ENCODE results near the gene PGPEP1.

Gene PGPEP1, protein sequence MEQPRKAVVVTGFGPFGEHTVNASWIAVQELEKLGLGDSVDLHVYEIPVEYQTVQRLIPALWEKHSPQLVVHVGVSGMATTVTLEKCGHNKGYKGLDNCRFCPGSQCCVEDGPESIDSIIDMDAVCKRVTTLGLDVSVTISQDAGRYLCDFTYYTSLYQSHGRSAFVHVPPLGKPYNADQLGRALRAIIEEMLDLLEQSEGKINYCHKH

DNA sequence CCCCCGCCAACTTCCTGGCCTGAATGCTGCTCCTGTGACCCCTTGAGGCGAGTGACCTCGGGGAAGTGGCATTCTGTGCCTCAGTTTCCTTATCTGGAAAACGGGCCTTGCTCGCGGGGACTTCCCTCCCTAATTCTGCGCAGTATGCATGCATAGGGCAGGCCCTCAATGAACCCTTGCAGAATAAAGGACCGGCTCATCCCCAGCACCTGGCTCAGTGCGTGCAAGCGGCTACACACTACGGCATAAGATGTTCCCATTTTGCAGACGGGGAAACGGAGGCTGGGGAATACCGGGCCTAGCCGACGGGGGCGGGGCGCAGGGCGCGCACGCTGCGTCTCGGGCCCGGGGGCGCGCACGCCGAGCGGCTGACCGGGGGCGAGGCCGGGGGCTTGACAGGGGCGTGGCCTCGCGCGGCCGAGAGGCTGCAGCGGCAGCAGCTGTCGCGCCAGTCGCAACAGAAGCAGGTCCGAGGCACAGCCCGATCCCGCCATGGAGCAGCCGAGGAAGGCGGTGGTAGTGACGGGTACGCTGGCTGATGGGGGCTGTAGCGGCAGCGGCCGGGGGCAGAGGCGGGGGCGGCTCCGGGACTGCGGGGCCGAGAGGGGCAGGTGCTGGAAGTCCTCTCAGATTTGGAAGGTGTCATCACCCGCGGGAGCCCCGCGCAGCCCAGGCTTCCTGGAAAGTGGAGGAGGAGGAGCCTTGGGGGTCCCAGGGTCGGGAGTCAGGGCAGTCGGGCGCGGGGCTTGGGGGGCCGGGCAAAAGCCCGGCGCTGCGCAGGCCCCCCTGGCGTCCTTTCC is at the start of gene PGPEP1:
Gene PGPEP1 (plus strand): TSS at position 409 of the 800 bp plus-strand sequence. CDS start 84 bp downstream, at position 493.
- peak; percentile 42 to 46 for DNase-seq (ENCODE audit: low read depth in 1 of 2, low spot score in 1 of 2)

DNA sequence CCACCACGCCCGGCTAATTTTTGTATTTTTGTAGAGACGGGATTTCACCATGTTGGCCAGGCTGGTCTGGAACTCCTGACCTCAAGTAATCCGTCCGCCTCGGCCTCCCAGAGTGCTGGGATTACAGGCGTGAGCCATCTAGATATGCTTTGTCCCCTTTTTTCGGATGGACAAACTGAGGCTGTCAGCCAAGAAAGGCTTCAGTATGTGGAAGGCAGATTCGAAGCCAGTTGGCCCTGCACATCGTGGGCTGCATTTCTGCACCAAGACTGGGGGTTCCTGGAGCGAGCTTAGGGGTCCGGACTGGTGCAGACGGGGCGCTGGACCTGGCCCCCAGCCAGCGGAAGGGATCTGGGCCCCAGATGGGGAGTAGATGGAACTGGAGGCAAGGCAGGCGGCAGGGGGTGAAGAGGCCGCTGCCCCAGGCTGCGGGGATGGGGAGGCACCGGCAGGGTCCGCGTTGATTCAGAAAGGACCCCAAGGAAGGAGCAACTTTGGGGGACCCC is 49.3 kb upstream of the PGPEP1 start:
- no peak for DNase-seq (ENCODE audit: low read depth in 1 of 2, low spot score in 1 of 2)

DNA sequence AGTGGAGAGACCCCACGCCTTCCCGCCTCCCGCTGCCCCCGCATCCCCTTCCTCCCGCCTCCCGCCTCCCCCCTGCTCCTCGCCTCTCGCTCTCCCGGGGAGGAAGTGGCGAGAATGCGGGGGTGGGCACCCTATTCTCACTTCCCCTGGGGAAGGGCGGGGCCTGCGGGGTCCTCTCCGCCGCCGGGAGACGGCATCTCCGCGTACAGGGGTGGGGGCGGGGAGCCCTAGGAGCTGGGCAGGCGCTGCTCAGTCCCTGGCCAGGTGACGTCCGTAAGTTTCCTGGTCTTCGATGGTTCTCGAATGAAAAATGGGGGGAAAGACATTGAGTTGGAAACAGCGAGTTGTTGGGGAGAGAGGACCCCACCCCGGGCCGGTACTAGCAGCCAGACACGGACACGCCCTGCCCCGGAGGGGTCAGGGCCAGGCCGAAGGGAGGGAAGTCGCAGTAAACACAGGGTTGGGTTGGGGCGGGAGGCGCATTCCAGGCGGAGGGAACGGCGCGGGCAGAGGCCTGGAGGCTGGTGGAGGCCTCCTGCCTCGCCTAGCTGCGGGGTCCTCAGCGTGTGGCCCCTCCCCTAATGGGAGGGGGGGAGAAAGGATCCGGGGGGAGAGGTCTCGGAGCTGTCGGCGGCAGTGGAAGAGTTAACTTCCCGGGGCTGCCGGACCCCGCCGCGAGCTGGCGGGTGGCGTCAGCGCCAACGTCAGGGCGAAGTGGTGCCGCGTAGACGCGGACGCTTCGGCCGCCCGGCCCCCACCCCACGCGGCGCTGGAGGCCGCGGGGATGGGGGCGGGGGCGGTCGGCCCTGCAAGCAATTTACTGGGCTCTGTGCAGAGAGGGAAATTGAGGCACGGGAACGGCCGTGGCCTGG is 48.6 kb upstream of the PGPEP1 start:
- DNase-seq (ENCODE audit: low read depth in 1 of 2, low spot score in 1 of 2): peak in 1 of 2 donors; percentile 74

DNA sequence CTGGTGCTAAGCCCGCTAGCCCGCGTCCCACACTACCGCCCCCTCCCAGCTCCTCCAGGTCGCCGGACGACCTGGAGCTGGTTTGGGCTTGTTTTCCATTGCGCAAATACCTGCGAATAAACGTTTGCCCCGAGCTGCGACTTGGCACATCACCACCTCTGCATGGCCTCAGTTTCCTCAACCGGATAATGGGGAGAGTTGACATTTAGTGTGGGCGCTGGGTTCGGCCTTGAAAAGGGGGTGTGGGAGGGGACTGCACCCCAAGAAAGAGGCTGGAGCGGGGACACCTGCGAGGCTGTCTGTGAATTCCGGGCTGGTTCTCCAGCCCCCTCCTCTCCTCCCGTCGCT is 48.0 kb upstream of the PGPEP1 start:
- no peak for DNase-seq (ENCODE audit: low read depth in 1 of 2, low spot score in 1 of 2)

DNA sequence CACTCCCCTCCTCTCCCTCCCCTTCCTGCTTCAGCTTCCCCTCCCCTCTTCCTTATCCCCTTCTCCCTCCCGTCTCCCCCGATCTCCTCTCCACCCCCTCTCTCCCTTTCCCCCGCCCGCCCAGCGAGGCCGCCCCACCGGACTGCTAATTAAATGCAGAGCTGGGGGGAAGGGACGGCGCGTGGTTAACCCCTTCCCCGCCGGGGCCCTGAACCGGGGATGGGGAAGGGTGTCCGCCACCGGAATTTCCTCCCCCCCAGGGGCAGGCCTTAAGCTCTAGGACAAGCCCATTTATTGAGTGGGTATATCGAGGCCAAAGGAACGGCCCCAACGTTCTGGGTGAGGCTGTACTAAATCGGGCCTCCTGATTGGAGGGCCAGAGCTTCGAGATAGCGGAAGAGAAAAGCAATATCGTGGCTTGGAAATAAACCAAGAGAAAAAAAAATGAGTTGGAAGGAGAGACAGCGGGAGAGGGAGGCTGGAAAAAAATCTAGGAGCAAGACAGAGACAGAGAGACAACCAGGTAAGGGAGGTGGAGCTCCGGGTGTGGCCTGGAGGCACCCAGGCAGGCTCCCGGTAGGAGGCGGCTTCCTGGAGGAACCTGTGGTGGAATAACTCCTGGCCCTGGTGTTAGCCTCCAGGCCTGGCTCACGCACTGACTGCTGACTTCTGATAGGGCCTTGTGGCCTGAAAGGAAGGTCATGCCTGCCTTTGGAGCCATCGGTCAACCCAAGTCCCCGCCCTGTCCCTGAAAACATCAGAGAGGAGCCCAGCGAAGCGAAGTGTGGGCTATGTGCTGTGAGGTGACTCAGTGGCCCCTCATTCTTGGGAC is 47.4 kb upstream of the PGPEP1 start:
- no peak for DNase-seq (ENCODE audit: low read depth in 1 of 2, low spot score in 1 of 2)

DNA sequence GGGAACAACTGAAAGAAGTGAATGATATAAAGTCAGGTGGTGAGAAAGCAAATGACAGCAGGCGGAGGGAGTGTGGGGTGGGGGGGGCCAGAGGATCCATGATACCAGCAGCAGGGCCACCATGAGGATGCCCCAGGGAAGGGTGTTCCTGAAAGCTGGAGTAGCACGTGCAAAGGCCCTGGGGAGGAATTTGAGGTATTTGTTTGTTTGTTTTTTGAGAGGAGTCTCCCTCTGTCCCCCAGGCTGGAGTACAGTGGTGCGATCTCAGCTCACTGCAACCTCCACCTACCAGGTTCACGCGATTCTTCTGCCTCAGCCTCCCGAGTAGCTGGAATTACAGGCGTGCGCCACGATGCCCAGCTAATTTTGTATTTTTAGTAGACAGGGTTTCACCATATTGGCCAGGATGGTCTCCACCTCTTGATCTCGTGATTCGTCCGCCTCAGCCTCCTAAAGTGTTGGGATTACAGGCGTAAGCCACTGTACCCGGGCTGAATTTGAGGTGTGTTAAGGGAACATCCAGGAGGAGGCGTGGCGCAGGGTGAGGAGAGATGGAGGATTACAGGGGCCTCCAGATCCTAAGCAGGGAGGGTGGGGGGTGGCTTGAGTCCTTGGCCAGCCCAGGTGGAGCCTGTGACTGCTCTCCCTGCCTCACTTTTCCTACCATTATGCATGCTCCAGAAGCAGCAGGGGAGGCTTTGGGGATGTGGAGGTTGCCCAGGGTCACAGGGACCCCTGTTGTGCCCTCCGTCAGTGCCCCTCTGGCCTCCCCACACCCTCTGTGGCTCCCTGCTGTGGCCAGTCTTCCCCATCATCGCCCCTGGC is 46.5 kb upstream of the PGPEP1 start:
- DNase-seq (ENCODE audit: low read depth in 1 of 2, low spot score in 1 of 2): no peak

DNA sequence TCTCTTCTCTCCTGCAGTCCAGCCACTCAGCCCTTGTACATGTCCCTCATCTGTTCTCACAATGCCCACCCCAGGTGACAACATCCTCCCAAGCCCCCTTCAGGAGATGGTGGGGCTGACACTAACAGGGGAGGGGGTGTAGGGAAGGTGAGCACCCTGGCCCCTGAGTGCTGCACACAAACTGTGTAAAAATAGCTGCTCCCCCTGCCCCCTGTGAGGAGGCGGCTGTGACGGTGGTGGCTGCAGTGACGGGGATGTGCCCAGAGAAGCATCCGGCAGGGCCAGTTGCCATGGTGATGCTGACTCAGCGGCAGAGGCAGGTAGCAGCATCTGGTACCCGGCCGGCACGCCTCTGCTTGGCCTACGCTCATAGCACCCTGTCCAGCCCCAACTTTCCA is 45.9 kb upstream of the PGPEP1 start:
- peak in 1 of 2 donors; percentile 82 for DNase-seq (ENCODE audit: low read depth in 1 of 2, low spot score in 1 of 2)

DNA sequence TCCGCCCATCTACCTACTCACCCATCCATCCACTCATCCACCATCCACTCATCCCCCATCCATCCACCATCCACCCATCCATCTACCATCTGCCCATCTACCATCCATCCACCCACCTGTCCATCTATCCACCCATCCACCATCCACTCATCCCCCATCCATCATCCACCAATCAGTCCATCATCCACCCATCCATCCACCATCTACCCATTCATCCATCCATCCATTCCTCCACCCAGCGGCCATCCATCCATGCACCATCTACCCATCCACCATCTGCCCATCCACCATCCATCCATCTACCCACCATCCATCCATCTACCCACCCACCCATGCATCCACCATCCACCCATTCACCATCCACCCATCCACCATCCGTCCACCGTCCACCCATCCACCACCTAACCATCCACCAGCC is 45.4 kb upstream of the PGPEP1 start:
- no peak for DNase-seq (ENCODE audit: low read depth in 1 of 2, low spot score in 1 of 2)

DNA sequence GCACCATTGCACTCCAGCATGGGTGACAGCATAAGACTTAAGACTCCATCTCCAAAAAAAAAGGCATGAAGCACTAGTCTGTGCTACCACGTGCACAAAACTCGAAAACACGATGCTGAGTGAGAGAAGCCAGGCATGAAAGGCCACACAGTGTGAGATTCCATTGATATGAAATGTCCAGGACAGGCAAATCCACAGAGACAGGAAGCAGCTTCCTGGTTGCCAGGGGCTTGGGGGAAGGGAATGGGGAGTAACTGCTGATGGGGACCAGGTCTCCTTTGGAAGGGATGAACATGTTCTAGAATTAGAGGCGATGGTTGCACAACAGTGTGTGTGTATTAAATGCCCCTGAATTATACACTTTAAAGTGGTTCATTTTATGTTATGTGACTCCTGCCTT is 43.1 kb upstream of the PGPEP1 start:
- no peak for DNase-seq (ENCODE audit: low read depth in 1 of 2, low spot score in 1 of 2)

DNA sequence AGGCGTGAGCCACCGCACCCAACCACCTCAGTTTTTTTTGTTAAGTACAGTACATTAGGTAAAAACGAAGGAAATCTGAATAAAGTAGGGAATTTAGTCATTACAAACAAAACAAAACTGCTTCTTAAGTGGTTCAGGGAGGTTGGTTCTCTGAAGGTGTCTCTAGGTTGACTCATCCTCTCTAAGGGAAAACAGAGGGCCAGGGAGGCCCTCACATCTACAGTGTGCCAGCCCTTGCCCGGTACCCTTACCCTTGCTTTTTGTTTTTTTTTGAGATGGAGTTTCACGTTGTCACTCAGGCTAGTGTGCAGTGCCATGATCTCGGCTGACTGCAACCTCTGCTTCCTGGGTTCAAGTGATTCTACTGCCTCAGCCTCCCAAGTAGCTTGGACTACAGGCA is 41.8 kb upstream of the PGPEP1 start:
- DNase-seq (ENCODE audit: low read depth in 1 of 2, low spot score in 1 of 2): no peak

DNA sequence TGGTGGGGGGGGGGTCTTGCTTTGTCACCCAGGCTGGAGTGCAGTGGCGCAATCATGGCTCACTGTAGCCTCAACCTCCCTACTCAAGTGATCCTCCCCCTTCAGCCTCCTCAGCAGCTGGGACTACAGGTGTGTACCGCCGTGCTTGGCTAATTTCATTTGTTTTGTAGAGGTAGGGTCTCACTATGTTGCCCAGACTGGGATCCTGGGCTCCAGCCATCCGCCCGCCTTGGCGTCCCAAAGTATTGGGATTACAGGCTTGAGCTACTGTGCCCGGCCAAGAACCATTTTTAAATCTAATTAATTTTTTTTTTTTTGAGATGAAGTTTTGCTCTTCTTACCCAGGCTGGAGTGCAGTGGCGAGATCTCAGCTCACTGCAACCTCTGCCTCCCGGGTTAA is 40.7 kb upstream of the PGPEP1 start:
- DNase-seq (ENCODE audit: low read depth in 1 of 2, low spot score in 1 of 2): no peak

DNA sequence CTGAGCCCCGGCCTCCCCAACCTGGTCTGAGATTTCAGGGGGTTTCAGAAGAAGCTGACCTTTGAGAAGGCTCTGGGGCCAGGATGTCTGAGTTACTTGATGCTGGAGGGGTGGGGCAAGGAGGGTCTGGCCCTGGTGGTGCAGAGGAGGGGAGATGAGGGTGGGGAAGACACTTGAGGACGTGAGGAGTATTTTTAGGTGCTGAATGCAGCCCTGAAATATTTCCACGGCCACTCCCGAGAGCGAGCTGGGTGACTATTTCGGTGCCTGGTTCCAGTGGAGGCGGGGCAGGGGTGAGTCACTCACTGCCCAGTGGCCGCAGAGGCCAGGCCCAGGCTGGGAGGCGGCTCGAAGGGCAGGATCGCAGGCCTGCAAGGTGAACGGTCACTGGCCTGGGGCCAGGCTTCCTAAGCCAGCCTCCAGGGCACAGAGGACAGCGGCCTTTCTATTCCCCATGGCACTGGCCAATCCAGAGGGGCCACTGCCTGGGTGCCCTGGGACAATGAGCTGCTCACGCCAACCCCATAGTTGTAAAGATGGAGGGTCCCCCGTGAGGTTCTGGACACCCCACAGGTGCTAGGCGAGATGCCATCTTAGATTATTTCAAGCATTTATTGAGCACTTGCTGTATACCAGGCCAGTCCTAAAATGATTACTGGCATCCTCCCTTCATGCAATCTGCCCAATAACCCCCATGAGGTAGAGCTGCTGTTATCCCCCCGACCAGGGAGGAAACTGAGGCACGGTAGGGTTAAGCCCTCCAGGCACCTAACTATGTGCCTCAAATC is 39.3 kb upstream of the PGPEP1 start:
- DNase-seq (ENCODE audit: low read depth in 1 of 2, low spot score in 1 of 2): no peak

DNA sequence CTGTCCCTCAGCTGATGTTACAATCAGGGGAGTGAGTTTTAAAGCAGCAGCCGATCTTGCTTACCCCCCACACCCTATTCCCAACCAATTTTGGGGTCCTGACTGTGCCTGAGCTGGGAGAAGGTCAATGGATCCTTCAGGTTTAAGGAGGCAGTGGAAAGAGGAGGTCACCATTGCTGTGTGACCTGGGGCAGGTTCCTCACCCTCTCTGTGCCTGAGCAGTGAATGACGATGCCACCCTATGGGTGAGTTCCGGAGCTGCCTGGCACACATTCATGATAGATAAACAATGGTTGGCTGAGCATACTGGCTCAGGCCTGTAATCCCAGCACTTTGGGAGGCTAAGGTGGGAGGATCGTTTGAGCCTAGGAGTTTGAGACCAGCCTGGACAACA is 38.7 kb upstream of the PGPEP1 start:
- no peak for DNase-seq (ENCODE audit: low read depth in 1 of 2, low spot score in 1 of 2)

DNA sequence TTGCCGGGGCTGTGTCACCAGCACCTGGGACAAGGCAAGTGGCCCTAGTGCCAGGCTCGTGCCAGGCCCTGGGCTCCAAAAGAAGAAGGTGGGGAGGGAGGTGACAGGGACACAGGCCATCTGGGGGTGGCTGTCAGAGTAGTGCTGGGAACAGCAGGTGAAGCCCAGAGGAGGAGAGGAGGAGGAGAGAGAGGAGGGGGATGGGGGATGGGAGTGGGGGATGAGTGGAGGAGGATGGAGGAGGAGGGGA is 36.3 kb upstream of the PGPEP1 start:
- DNase-seq (ENCODE audit: low read depth in 1 of 2, low spot score in 1 of 2): no peak

DNA sequence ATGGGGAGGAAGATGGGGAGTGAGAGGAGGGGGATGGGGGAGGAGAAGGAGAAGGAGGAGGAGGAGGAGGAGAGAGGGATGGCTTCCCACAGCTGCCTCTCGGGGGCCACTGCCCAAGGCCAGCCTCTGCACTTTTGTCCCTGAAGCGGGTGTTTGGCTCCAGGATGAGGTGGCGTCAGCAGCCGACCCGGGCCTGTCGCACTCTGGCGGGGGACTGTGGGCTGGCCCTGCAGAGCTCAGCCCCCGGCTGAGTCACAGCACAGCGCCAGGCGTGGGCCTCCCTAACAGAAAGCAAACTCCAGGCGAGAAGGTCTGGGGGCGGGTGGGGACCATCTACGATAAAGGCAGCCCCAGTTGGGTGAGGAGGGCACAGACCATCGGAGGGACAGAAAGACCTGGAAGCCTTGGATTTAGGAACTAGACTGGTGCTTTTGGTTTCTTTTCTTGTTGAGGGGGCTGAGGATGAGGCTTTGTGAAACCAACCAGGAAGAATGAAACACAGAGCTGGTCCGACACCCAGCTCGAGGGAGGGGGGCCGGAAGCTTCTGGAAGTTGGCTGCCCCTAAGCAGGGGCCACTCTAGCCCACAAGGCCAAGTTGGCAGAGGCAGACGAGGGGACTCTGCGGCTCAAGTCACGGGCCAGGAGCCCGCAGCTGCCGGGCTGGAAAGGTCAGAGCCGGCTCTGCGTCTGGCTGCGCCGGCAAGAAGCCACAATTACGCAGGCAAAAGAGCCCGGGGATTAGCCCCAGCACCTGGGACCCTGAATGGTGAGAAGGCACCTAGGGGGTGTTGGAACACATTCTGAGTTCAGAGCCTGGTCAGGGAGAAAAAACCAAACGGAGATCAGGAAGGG is 35.7 kb upstream of the PGPEP1 start:
- DNase-seq (ENCODE audit: low read depth in 1 of 2, low spot score in 1 of 2): no peak

DNA sequence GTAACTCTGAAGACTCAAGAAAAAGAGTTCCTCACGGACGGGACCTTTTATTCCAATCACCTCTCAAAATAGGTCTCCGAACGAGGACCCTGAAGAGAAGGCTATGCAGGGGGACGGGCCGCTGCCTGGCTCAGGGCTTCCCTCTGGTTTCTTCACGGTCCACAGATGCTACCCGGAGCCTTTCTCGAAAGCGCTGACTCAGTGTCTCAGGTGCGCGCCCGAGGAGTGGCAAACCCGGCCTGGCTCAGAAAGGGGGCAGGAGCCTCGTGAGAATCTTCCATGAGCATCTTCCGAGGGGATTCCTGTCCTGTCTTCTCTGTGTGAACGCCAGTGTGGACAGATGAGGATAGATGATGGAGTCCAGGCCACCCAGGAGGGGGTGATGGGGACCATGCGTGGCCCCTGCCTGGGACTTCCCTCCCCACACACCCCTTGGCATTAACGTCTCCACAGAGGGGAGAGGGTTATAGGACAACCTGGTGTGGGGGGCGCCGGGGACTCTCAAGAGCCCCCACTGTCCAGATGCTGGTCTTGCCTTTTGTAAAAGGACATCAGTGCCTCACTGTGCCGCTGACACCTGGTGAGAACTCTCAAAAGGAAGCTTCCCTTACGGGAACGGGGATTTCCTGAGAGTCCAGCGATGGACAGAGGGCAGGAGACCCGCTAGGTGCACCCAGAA is 34.0 kb upstream of the PGPEP1 start:
- DNase-seq (ENCODE audit: low read depth in 1 of 2, low spot score in 1 of 2): no peak

DNA sequence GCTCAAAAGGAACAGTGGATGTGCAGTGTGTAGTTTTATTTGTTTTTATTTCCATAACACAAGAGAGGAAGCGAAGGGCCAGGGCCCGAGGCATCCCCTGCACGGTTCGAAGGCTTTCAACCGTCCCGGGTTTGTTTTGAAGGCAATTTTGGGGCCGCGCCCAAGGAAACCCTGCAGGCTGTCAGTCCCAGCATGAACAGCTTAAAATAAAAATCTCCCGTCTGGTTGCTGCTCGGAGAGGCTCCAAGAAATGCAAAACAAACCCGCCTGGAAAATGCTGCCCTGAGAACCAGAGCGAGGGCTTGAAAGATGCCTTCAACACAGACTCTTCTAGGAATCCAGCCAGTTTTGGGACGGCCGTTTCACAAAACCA is 33.5 kb upstream of the PGPEP1 start:
- DNase-seq (ENCODE audit: low read depth in 1 of 2, low spot score in 1 of 2): no peak

DNA sequence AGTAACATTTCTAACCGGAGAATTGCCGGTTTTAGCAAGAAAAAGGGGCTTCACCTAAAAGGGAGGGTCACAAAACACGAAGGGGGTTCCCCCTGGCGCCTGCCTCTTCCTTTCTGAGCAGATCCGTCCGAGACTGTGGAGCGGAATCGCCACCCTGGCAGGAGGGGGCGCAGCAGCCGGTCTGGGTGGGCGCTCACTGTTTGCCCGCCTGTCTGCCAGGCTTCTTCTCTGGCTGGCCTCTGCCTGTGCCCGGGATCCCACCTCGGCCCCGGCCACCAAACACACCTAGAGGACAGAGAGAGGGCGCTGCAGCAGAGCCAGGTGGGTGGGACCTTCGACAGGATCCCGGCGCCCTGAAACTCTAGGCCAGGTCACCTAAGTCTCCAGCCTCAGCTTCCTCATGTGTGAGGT is 33.1 kb upstream of the PGPEP1 start:
- DNase-seq (ENCODE audit: low read depth in 1 of 2, low spot score in 1 of 2): no peak
